ENCODE data around the gene HLA-DMB. TPM values are rescaled to one million over a fixed set of nuclear protein-coding genes. Genes with fewer than 3 reads are reported as not detected.

The HLA-DMB gene
- total and polyA plus RNA-seq, 10 of the 15 experiments (the other 5 are each of a cell fraction or from before 2014, with no cell fraction given), result 114 to 173 (median 150) TPM

- H3K27me3 ChIP-seq (replicated peaks in 1 of 2; ENCODE audit: control insufficient read depth in 2 of 2, insufficient read depth in 2 of 2, low read length in 1 of 2), result no peaks in the 10 kb centered on the region
- no peaks in the 10 kb centered on the region for H3K4me1 ChIP-seq (ENCODE audit: control insufficient read depth, insufficient read depth, low read length)
- no peaks in the 10 kb centered on the region for H3K9me3 ChIP-seq (replicated peaks; ENCODE audit: control insufficient read depth, insufficient read depth, low read length)
- H3K36me3 ChIP-seq (ENCODE audit: control insufficient read depth in 2 of 2, insufficient read depth in 2 of 2, low read length in 1 of 2), result no peaks in the 10 kb centered on the region
- no peak overlapping the region for H3K27ac ChIP-seq (ENCODE audit: control insufficient read depth, insufficient read depth)
- DNase-seq (ENCODE audit: low read depth, low spot score) (no peak), FAIRE-seq (no peak), ATAC-seq (no peak)
- H3K4me2 ChIP-seq (ENCODE audit: control insufficient read depth, insufficient read depth), result no peak overlapping the region
- H3K9ac ChIP-seq (ENCODE audit: control insufficient read depth, insufficient read depth, low read length), result no peak overlapping the region
- 91% methylated on average over 1 of the region's 1 CpG for WGBS (ENCODE audit: insufficient coverage, insufficient replicate concordance, low lambda C conversion rate, missing lambda C conversion rate)
- H4K20me1 ChIP-seq (ENCODE audit: control insufficient read depth, insufficient read depth), result no peaks in the 10 kb centered on the region
- ChIA-PET SMC1A (ENCODE audit: uncharacterized antibody, unreplicated experiment) (interaction anchor here (1.3 kb wide), 2 partner anchors 44 to 95 kb away, joined by 5 to 9 read pairs; no protein-coding TSS in a partner anchor), RAD21 (ENCODE audit: unreplicated experiment) (interaction anchor here (0.8 to 6.5 kb wide), 4 partner anchors 21 to 98 kb away, joined by 3 to 104 read pairs (median 4); no protein-coding TSS in a partner anchor), CTCF (interaction anchor here (0.7 to 1.3 kb wide), 7 partner anchors 18 to 95 kb away, joined by 3 to 15 read pairs (median 3); partner anchors contain the start of gene TAP2), POLR2A (interaction anchor here (0.9 to 1.2 kb wide), 2 partner anchors 44 to 51 kb away, joined by 3 read pairs; partner anchors contain the start of gene TAP2)
- H2AFZ ChIP-seq (ENCODE audit: control insufficient read depth, low read depth, low read length), result no peak overlapping the region
- no peak overlapping the region for H3K4me3 ChIP-seq
- H3K79me2 ChIP-seq (ENCODE audit: control insufficient read depth, insufficient read depth, low read length), result peaks cover 2% of the 10 kb centered on the region; the same call in 1 of the 2 replicates
- TF ChIP-seq SREBF1 (IDR thresholded peaks at IDR 0.05; ENCODE audit: low read length), result no peak
- TF ChIP-seq RELB (IDR thresholded peaks at IDR 0.05; ENCODE audit: low read depth), result no peak
- TF ChIP-seq ZSCAN29 (IDR thresholded peaks at IDR 0.05), result no peak
- no peak for TF ChIP-seq ATF2 (IDR thresholded peaks at IDR 0.05; ENCODE audit: low read length)
- no peak for TF ChIP-seq GABPA (IDR thresholded peaks at IDR 0.05; ENCODE audit: low read depth)
- TF ChIP-seq SMAD1 (IDR thresholded peaks at IDR 0.05; ENCODE audit: low read depth, partially characterized antibody), result no peak
- no peak for TF ChIP-seq RELA (IDR thresholded peaks at IDR 0.05; ENCODE audit: borderline replicate concordance, partially characterized antibody)
- no peak for TF ChIP-seq MYC (IDR thresholded peaks at IDR 0.05; ENCODE audit: insufficient read depth, insufficient read length, insufficient replicate concordance, low read length, severe bottlenecking)
- TF ChIP-seq NFYB (IDR thresholded peaks at IDR 0.05; ENCODE audit: insufficient read depth, low read depth, low read length), result no peak
- TF ChIP-seq PML (IDR thresholded peaks at IDR 0.05; ENCODE audit: low read length), result no peak
- no peak for TF ChIP-seq NR2C2 (IDR thresholded peaks at IDR 0.05; ENCODE audit: borderline replicate concordance, control insufficient read depth, insufficient read length, low read depth)
- TF ChIP-seq POLR2A (IDR thresholded peaks at IDR 0.05; ENCODE audit: low read depth, low read length), result no peak
- no peak for TF ChIP-seq HDAC6 (IDR thresholded peaks at IDR 0.05; ENCODE audit: unreplicated experiment)
- TF ChIP-seq USF2 (IDR thresholded peaks at IDR 0.05; ENCODE audit: borderline replicate concordance, low read depth, low read length), result no peak
- no peak for TF ChIP-seq CBX3 (IDR thresholded peaks at IDR 0.05; ENCODE audit: borderline replicate concordance, low read depth)
- no peak for TF ChIP-seq E2F8 (IDR thresholded peaks at IDR 0.05; ENCODE audit: low read depth, partially characterized antibody)
- in situ Hi-C loops (cut with MboI) (loop anchor here (5.0 kb wide), 1 partner anchor 98 kb away; no protein-coding TSS in a partner anchor), intact Hi-C loops (cut with micrococcal nuclease; ENCODE audit: unreplicated experiment) (loop anchor here (10.0 kb wide), 1 partner anchor 195 kb away; no protein-coding TSS in a partner anchor)
- BruUV-seq (replicated peaks), result no TSS peak
These were observed 51.3 kb downstream of the HLA-DMB start for GRCh38 chr6:32889533-32889932.

All from GM12878 (cell line).